Endodermal cell (in vitro differentiated cells): Measurements from ENCODE around the gene DAAM2. TPM values are rescaled to one million over a fixed set of nuclear protein-coding genes. Genes with fewer than 3 reads are reported as not detected.

Experiments
- DNase-seq: peaks from one replicate; pipeline ENCODE4 v3.0.0-alpha.2; 2017
- H3K27ac ChIP-seq: 2 replicates; pipeline ENCODE4 v1.5.1; 2013; ENCODE audit warnings: mild to moderate bottlenecking, low read depth, low read length, moderate library complexity
- H3K27me3 ChIP-seq: 2 replicates; pipeline ENCODE4 v1.6.1; 2013; ENCODE audit warnings: mild to moderate bottlenecking, low read length, moderate library complexity; ENCODE audit not compliant: insufficient read depth, control insufficient read depth, poor library complexity, severe bottlenecking
- H3K36me3 ChIP-seq: 2 replicates; pipeline ENCODE4 v1.7.0; 2013; ENCODE audit warnings: mild to moderate bottlenecking, low read length, moderate library complexity; ENCODE audit not compliant: control insufficient read depth, insufficient read depth
- H3K4me1 ChIP-seq: one replicate; pipeline ENCODE4 v1.7.0; 2013; ENCODE audit warnings: low read length; ENCODE audit not compliant: control insufficient read depth, insufficient read depth
- H3K4me3 ChIP-seq: 2 replicates; pipeline ENCODE4 v1.5.1; 2013; ENCODE audit warnings: mild to moderate bottlenecking, low read length, moderate library complexity
- H3K9ac ChIP-seq: 2 replicates; pipeline ENCODE4 v1.6.1; 2013; ENCODE audit warnings: mild to moderate bottlenecking, low read length, moderate library complexity; ENCODE audit not compliant: poor library complexity, severe bottlenecking; ENCODE audit errors: extremely low read depth
- H3K9me3 ChIP-seq: 2 replicates; pipeline ENCODE4 v1.6.1; 2013; ENCODE audit warnings: mild to moderate bottlenecking, low read length, moderate library complexity; ENCODE audit not compliant: control insufficient read depth
- H3K27ac Mint-ChIP-seq: 2 replicates; pipeline ENCODE4 v1.8.0; 2020; ENCODE audit warnings: mixed read lengths
- H3K27me3 Mint-ChIP-seq: 2 replicates; pipeline ENCODE4 v1.8.0; 2021; ENCODE audit warnings: mild to moderate bottlenecking, mixed read lengths; ENCODE audit not compliant: insufficient read depth
- H3K36me3 Mint-ChIP-seq: 2 replicates; pipeline ENCODE4 v1.8.0; 2020; ENCODE audit warnings: low read depth, mixed read lengths
- H3K4me1 Mint-ChIP-seq: 2 replicates; pipeline ENCODE4 v1.8.0; 2020; ENCODE audit warnings: mixed read lengths
- H3K4me3 Mint-ChIP-seq: 2 replicates; pipeline ENCODE4 v1.8.0; 2020; ENCODE audit warnings: mild to moderate bottlenecking, moderate library complexity, mixed read lengths
- H3K9me3 Mint-ChIP-seq: 2 replicates; pipeline ENCODE4 v1.8.0; 2020; ENCODE audit warnings: mild to moderate bottlenecking, mixed read lengths
- CTCF ChIP-seq: fragments of 200-600 bp; sonication (generic); conservative IDR thresholded peaks from 2 replicates; pipeline ENCODE4 v1.5.0; 2021; ENCODE audit warnings: antibody characterized with exemption, mild to moderate bottlenecking
- WGBS, 2 experiments: methylation state at CpG; one replicate each; pipeline versions ENCODE4 v1.1.5 to v1.1.7; 2013; ENCODE audit warnings: missing lambda C conversion rate in 2 of 2, mixed read lengths in 1 of 2; ENCODE audit not compliant: insufficient coverage in 1 of 2, insufficient read length in 1 of 2; 5-methylcytosine and 5-hydroxymethylcytosine counted together
- total RNA-seq, 2 donors: library from RNA; stranded (reverse); fragmentation: NEBNext Ultra II Directional in 1 of 2; extraction: Animal tissue kit (Norgen Biotek cat#: 25700) in 1 of 2; gene quantifications; 2 replicates in 1 of 2; 3 replicates in 1 of 2; pipeline ENCODE4 v1.2.1, GENCODE V29; 2021

The DAAM2 gene
- total RNA-seq, 2 donors from 2014 or later = 0.33 to 1.2 TPM

GRCh38 chr6:39893286-39893685, 101.1 kb downstream of the DAAM2 start:
- H3K27me3 Mint-ChIP-seq = peaks cover 2% of the 10 kb centered on the region
- Histone ChIP-seq H3K27me3 (no peaks in the 10 kb centered on the region), H3K9me3 (no peaks in the 10 kb centered on the region), H3K4me1 (no peaks in the 10 kb centered on the region), H3K27ac (no peak overlapping the region), H3K36me3 (no peaks in the 10 kb centered on the region), H3K9ac (no peak overlapping the region), H3K4me3 (no peak overlapping the region)
- 87 to 94% methylated on average over 8 of the region's 8 CpGs for WGBS, 2 experiments
- no peak for TF ChIP-seq CTCF
- H3K27ac Mint-ChIP-seq = no peak overlapping the region
- no peaks in the 10 kb centered on the region for H3K4me1 Mint-ChIP-seq
- H3K4me3 Mint-ChIP-seq = no peak overlapping the region
- H3K9me3 Mint-ChIP-seq = no peaks in the 10 kb centered on the region
- no peak for DNase-seq
- no peaks in the 10 kb centered on the region for H3K36me3 Mint-ChIP-seq

- DNase-seq = no peak
- Mint-ChIP-seq H3K27ac (no peak overlapping the region), H3K4me1 (no peaks in the 10 kb centered on the region), H3K36me3 (no peaks in the 10 kb centered on the region), H3K4me3 (no peak overlapping the region), H3K9me3 (no peaks in the 10 kb centered on the region), H3K27me3 (peaks cover 2% of the 10 kb centered on the region)
- H3K9me3 ChIP-seq = no peaks in the 10 kb centered on the region
- H3K36me3 ChIP-seq = no peaks in the 10 kb centered on the region
- WGBS, 2 experiments = 89 to 100% methylated on average over 3 to 12 of the region's 12 CpGs
- no peaks in the 10 kb centered on the region for H3K27me3 ChIP-seq
- H3K27ac ChIP-seq = no peak overlapping the region
- no peak overlapping the region for H3K4me3 ChIP-seq
- H3K9ac ChIP-seq = no peak overlapping the region
- no peak for TF ChIP-seq CTCF
- no peaks in the 10 kb centered on the region for H3K4me1 ChIP-seq
Measured at GRCh38 chr6:39896701-39897100, 104.5 kb downstream of the DAAM2 start.

- Histone ChIP-seq H3K9ac (no peak overlapping the region), H3K4me3 (no peak overlapping the region), H3K9me3 (no peaks in the 10 kb centered on the region), H3K27me3 (no peaks in the 10 kb centered on the region), H3K27ac (no peak overlapping the region), H3K36me3 (no peaks in the 10 kb centered on the region), H3K4me1 (no peaks in the 10 kb centered on the region)
- no peaks in the 10 kb centered on the region for H3K9me3 Mint-ChIP-seq
- no peaks in the 10 kb centered on the region for H3K4me1 Mint-ChIP-seq
- H3K27ac Mint-ChIP-seq = no peak overlapping the region
- no peaks in the 10 kb centered on the region for H3K36me3 Mint-ChIP-seq
- WGBS, 2 experiments = 90 to 100% methylated on average over 1 to 3 of the region's 3 CpGs
- DNase-seq = no peak
- no peak for TF ChIP-seq CTCF
- H3K27me3 Mint-ChIP-seq = peaks cover 2% of the 10 kb centered on the region
- H3K4me3 Mint-ChIP-seq = no peak overlapping the region
Measured at GRCh38 chr6:39897698-39898097, 105.5 kb downstream of the DAAM2 start.
